HL-60 (cell line): ENCODE measurements around the gene HACD4.
"Not testable (repeated sequence)": the region's sequence is repeated elsewhere in the genome, so short reads cannot be mapped to it uniquely, and the experiment has no call there.

ENCODE experiments used
- DNase-seq, 2 experiments: peaks; one replicate each; pipeline ENCODE4 v3.0.0-alpha.2; 2010 to 2020; ENCODE audit warnings: low read depth in 1 of 2, low spot score in 1 of 2
- H3K27ac ChIP-seq: fragments of 250-450 bp; sonication (Bioruptor Pico); replicated peaks from 2 replicates; pipeline ENCODE4 v1.5.1; 2020; ENCODE audit warnings: mild to moderate bottlenecking, moderate library complexity
- H3K27me3 ChIP-seq: fragments of 250-450 bp; sonication (Bioruptor Pico); 2 replicates; pipeline ENCODE4 v1.5.1; 2021; ENCODE audit warnings: mild to moderate bottlenecking, moderate library complexity; ENCODE audit not compliant: insufficient read depth, poor library complexity, severe bottlenecking
- H3K4me3 ChIP-seq: replicated peaks from 2 replicates; pipeline ENCODE4 v1.5.1; 2011; ENCODE audit warnings: mild to moderate bottlenecking, control low read depth, low read length; ENCODE audit not compliant: insufficient read depth
- GABPA ChIP-seq: IDR thresholded peaks from 2 replicates; pipeline ENCODE4 v1.6.1; 2012; ENCODE audit warnings: low read depth
- POLR2AphosphoS5 ChIP-seq: IDR thresholded peaks from 2 replicates; pipeline ENCODE4 v1.6.1; 2012; ENCODE audit warnings: low read depth
- SPI1 ChIP-seq: IDR thresholded peaks from 2 replicates; pipeline ENCODE4 v1.6.1; 2012; ENCODE audit warnings: low read depth, mild to moderate bottlenecking, borderline replicate concordance
- TF ChIP-seq, protein P1 (sequence below): IDR thresholded peaks from 2 replicates; pipeline ENCODE4 v1.6.1; 2012; ENCODE audit warnings: low read depth; ENCODE audit not compliant: insufficient replicate concordance
- TF ChIP-seq, protein P2 (sequence below): IDR thresholded peaks from one replicate; pipeline ENCODE4 v1.5.1; 2011; ENCODE audit warnings: low read length, control low read depth, inconsistent platforms; ENCODE audit not compliant: insufficient read depth

Gene HACD4

DNA sequence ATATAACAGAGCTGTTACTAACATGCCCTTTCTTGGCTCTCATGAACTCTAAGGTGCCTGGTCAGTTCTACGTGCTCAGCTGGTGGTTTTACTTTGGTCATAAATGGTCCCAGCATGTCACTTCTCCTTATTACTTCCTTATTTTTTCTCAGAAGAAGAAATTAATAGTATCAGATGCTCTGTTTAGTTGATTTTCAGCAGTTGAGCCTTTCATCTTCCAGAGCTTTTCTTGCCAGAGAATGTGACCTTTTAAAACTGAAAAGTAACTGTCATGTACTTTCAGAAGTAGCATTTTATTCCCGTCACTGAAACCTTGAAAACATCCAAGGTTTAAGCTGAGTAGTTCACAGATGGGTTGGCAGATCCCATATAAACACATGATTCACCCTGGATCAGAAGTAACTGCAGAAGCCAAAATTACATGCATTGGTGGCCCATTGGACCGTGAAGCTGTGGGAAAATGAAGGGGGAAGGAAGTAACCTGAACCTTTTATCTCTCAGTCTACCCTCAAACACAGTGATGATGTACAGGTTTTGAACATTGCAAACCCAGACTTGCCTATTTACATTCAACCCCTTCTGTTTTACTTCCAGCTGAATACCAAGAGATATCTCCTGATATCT lies 50.5 kb downstream of the HACD4 start:
- 0 out of 2 replicates have a peak overlapping the region, but pooled peaks have one; percentile 23 for H3K27ac ChIP-seq
- peak in 1 of 2 experiments; percentile 25 for DNase-seq
- no peaks in the 10 kb centered on the region for H3K27me3 ChIP-seq
- TF ChIP-seq SPI1 (peak; percentile 51; the same call in 1 of the 2 replicates), POLR2AphosphoS5 (no peak), GABPA (no peak)
- TF ChIP-seq, protein P1, sequence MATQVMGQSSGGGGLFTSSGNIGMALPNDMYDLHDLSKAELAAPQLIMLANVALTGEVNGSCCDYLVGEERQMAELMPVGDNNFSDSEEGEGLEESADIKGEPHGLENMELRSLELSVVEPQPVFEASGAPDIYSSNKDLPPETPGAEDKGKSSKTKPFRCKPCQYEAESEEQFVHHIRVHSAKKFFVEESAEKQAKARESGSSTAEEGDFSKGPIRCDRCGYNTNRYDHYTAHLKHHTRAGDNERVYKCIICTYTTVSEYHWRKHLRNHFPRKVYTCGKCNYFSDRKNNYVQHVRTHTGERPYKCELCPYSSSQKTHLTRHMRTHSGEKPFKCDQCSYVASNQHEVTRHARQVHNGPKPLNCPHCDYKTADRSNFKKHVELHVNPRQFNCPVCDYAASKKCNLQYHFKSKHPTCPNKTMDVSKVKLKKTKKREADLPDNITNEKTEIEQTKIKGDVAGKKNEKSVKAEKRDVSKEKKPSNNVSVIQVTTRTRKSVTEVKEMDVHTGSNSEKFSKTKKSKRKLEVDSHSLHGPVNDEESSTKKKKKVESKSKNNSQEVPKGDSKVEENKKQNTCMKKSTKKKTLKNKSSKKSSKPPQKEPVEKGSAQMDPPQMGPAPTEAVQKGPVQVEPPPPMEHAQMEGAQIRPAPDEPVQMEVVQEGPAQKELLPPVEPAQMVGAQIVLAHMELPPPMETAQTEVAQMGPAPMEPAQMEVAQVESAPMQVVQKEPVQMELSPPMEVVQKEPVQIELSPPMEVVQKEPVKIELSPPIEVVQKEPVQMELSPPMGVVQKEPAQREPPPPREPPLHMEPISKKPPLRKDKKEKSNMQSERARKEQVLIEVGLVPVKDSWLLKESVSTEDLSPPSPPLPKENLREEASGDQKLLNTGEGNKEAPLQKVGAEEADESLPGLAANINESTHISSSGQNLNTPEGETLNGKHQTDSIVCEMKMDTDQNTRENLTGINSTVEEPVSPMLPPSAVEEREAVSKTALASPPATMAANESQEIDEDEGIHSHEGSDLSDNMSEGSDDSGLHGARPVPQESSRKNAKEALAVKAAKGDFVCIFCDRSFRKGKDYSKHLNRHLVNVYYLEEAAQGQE: no peak
- TF ChIP-seq, protein P2, sequence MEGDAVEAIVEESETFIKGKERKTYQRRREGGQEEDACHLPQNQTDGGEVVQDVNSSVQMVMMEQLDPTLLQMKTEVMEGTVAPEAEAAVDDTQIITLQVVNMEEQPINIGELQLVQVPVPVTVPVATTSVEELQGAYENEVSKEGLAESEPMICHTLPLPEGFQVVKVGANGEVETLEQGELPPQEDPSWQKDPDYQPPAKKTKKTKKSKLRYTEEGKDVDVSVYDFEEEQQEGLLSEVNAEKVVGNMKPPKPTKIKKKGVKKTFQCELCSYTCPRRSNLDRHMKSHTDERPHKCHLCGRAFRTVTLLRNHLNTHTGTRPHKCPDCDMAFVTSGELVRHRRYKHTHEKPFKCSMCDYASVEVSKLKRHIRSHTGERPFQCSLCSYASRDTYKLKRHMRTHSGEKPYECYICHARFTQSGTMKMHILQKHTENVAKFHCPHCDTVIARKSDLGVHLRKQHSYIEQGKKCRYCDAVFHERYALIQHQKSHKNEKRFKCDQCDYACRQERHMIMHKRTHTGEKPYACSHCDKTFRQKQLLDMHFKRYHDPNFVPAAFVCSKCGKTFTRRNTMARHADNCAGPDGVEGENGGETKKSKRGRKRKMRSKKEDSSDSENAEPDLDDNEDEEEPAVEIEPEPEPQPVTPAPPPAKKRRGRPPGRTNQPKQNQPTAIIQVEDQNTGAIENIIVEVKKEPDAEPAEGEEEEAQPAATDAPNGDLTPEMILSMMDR: no peak
- no peak overlapping the region for H3K4me3 ChIP-seq

DNA sequence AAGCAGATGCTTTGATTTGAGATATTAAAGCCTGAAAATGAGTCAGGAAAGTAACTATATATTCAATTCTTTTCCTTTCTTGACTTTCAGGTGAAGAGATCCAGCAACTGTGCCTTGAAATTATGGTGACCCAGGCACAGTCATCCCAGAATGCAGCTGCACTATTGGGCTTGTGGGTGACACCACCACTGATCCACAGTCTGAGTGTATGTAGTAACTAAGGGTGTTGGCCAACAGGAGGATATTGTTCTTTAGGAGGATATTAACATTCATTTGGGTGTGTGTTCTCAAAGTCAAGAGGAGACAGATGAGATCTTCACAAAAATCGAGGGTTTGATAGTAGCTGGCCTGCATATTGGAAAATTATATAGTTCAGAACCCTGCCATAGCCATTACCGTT lies 53.2 kb downstream of the HACD4 start:
- no peak overlapping the region for H3K27ac ChIP-seq
- no peak overlapping the region for H3K4me3 ChIP-seq
- TF ChIP-seq SPI1 (no peak), POLR2AphosphoS5 (no peak), GABPA (no peak)
- TF ChIP-seq, protein P1: no peak
- TF ChIP-seq, protein P2: no peak
- no peaks in the 10 kb centered on the region for H3K27me3 ChIP-seq
- DNase-seq: no peak

DNA sequence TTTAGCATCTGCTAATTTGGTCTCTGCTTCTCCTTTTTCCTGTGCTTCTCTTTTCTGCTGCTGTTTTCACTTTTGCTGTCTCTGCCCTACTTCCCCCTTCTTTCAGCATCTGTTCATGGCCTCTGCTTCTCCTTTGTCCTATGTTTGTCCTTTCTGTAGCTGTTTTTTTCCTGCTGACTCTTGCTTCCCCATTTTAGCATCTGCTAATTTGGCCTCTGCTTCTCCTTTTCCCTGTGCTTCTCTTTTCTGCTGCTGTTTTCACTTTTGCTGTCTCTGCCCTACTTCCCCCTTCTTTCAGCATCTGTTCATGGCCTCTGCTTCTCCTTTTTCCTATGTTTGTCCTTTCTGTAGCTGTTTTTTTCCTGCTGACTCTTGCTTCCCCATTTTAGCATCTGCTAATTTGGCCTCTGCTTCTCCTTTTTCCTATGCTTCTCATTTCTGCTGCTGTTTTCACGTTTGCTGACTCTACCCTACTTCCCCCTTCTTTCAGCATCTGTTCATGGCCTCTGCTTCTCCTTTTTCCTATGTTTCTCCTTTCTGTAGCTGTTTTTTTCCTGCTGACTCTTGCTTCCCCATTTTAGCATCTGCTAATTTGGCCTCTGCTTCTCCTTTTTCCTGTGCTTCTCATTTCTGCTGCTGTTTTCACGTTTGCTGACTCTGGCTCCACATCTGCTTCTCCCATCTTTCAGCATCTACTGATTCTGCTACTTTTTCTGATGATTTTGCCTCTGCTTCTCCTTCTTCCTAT lies 57.1 kb downstream of the HACD4 start:
- peak in 1 of 2 experiments; percentile 27 for DNase-seq
- not testable (repeated sequence) for H3K4me3 ChIP-seq, H3K27ac ChIP-seq

DNA sequence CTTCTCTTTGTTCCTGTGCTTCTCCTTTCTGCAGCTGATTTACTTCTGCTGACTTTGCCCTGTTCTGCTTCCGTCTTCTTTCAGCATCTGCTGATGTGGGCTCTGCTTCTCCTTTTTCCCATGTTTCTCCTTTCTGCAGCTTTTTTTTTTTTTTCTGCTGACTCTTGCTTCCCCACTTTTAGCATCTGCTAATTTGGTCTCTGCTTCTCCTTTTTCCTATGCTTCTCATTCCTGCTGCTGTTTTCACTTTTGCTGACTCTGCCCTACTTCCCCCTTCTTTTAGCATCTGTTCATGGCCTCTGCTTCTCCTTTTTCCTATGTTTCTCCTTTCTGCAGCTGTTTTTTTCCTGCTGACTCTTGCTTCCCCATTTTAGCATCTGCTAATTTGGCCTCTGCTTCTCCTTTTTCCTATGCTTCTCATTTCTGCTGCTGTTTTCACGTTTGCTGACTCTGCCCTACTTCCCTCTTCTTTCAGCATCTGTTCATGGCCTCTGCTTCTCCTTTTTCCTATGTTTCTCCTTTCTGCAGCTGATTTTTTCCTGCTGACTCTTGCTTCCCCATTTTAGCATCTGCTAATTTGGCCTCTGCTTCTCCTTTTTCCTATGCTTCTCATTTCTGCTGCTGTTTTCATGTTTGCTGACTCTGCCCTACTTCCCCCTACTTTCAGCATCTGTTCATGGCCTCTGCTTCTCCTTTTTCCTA lies 58.0 kb downstream of the HACD4 start:
- not testable (repeated sequence) for H3K27me3 ChIP-seq, H3K4me3 ChIP-seq, H3K27ac ChIP-seq
- peak; percentile 21; the same call in 1 of the 2 replicates for TF ChIP-seq POLR2AphosphoS5
- DNase-seq: peak in 1 of 2 experiments; percentile 39

More for the DNA sequence above, 57.1 kb downstream of the HACD4 start:
- not testable (repeated sequence) for H3K27me3 ChIP-seq
